Measurements from ENCODE around the gene NKD1. TPM values are rescaled to one million over a fixed set of nuclear protein-coding genes. Genes with fewer than 3 reads are reported as not detected.
"Not testable (repeated sequence)": the region's sequence is repeated elsewhere in the genome, so short reads cannot be mapped to it uniquely, and the experiment has no call there.

Gene NKD1
- total and polyA plus RNA-seq, 2 donors from 2014 or later = 1.1 to 9.9 TPM

GRCh38 chr16:50501986-50502615 lies 46.1 kb upstream of the NKD1 start:
- intact Hi-C loops (cut with DNase I) = no loop called here
- Histone ChIP-seq H3K27ac (ENCODE audit: low read depth in 2 of 2, low read length in 2 of 2) (no peak overlapping the region), H3K27me3 (ENCODE audit: control insufficient read depth, insufficient read depth, low read length) (no peaks in the 10 kb centered on the region), H3K36me3 (ENCODE audit: control insufficient read depth in 2 of 3, insufficient read depth in 3 of 3, low read length in 3 of 3) (no peaks in the 10 kb centered on the region), H3K9me3 (ENCODE audit: control insufficient read depth in 2 of 3, insufficient read depth in 1 of 3, low read length in 3 of 3) (no peaks in the 10 kb centered on the region), H3K9ac (ENCODE audit: low read length in 3 of 3) (no peak overlapping the region), H3K4me3 (ENCODE audit: low read length in 3 of 3) (no peak overlapping the region), H3K4me1 (ENCODE audit: control insufficient read depth in 2 of 3, insufficient read depth in 2 of 3, low read depth in 1 of 3, low read length in 3 of 3) (no peaks in the 10 kb centered on the region)
- TF ChIP-seq CTCF (IDR thresholded peaks at IDR 0.05; ENCODE audit: borderline replicate concordance, extremely low read depth, insufficient read depth) = no peak
- no peak for FAIRE-seq
- DNase-seq = no peak

GRCh38 chr16:50502616-50503011 lies 45.6 kb upstream of the NKD1 start:
- Histone ChIP-seq H3K27me3 (ENCODE audit: control insufficient read depth, insufficient read depth, low read length) (no peaks in the 10 kb centered on the region), H3K36me3 (ENCODE audit: control insufficient read depth in 2 of 3, insufficient read depth in 3 of 3, low read length in 3 of 3) (no peaks in the 10 kb centered on the region), H3K9ac (ENCODE audit: low read length in 3 of 3) (no peak overlapping the region), H3K4me3 (ENCODE audit: low read length in 3 of 3) (no peak overlapping the region), H3K9me3 (ENCODE audit: control insufficient read depth in 2 of 3, insufficient read depth in 1 of 3, low read length in 3 of 3) (no peaks in the 10 kb centered on the region), H3K27ac (ENCODE audit: low read depth in 2 of 2, low read length in 2 of 2) (no peak overlapping the region), H3K4me1 (ENCODE audit: control insufficient read depth in 2 of 3, insufficient read depth in 2 of 3, low read depth in 1 of 3, low read length in 3 of 3) (no peaks in the 10 kb centered on the region)
- FAIRE-seq (no peak), DNase-seq (no peak)
- intact Hi-C loops (cut with DNase I) = no loop called here
- TF ChIP-seq CTCF (IDR thresholded peaks at IDR 0.05; ENCODE audit: borderline replicate concordance, extremely low read depth, insufficient read depth) = no peak

GRCh38 chr16:50503868-50504531 lies 44.2 kb upstream of the NKD1 start:
- H3K9me3 ChIP-seq (ENCODE audit: control insufficient read depth in 2 of 3, insufficient read depth in 1 of 3, low read length in 3 of 3); DNase-seq; H3K27me3 ChIP-seq (ENCODE audit: control insufficient read depth, insufficient read depth, low read length); H3K27ac ChIP-seq (ENCODE audit: low read depth in 2 of 2, low read length in 2 of 2); intact Hi-C loops (cut with DNase I); H3K9ac ChIP-seq (ENCODE audit: low read length in 3 of 3); H3K4me3 ChIP-seq (ENCODE audit: low read length in 3 of 3); H3K4me1 ChIP-seq (ENCODE audit: control insufficient read depth in 2 of 3, insufficient read depth in 2 of 3, low read depth in 1 of 3, low read length in 3 of 3); H3K36me3 ChIP-seq (ENCODE audit: control insufficient read depth in 2 of 3, insufficient read depth in 3 of 3, low read length in 3 of 3); FAIRE-seq: not testable (repeated sequence)

GRCh38 chr16:50505115-50505514 lies 43.1 kb upstream of the NKD1 start:
- intact Hi-C loops (cut with DNase I) = no loop called here
- FAIRE-seq = no peak

More at GRCh38 chr16:50505115-50505514, 43.1 kb upstream of the NKD1 start:
- Histone ChIP-seq H3K9ac (ENCODE audit: low read length in 3 of 3) (no peak overlapping the region), H3K4me1 (ENCODE audit: control insufficient read depth in 2 of 3, insufficient read depth in 2 of 3, low read depth in 1 of 3, low read length in 3 of 3) (no peaks in the 10 kb centered on the region), H3K27ac (ENCODE audit: low read depth in 2 of 2, low read length in 2 of 2) (no peak overlapping the region), H3K4me3 (ENCODE audit: low read length in 3 of 3) (no peak overlapping the region), H3K27me3 (ENCODE audit: control insufficient read depth, insufficient read depth, low read length) (no peaks in the 10 kb centered on the region), H3K36me3 (ENCODE audit: control insufficient read depth in 2 of 3, insufficient read depth in 3 of 3, low read length in 3 of 3) (no peaks in the 10 kb centered on the region), H3K9me3 (ENCODE audit: control insufficient read depth in 2 of 3, insufficient read depth in 1 of 3, low read length in 3 of 3) (peaks cover 0 to 4% (median 0%) of the 10 kb centered on the region in 3 donors)
- DNase-seq = no peak
- TF ChIP-seq CTCF (IDR thresholded peaks at IDR 0.05; ENCODE audit: borderline replicate concordance, extremely low read depth, insufficient read depth) = no peak

All from kidney (tissue), 14 donors.